ENCODE data around the gene HTRA1. TPM values are rescaled to one million over a fixed set of nuclear protein-coding genes. Genes with fewer than 3 reads are reported as not detected.

HTRA1 gene
- total and polyA plus RNA-seq, 2 donors from 2014 or later: 86.0 to 345 TPM

DNA sequence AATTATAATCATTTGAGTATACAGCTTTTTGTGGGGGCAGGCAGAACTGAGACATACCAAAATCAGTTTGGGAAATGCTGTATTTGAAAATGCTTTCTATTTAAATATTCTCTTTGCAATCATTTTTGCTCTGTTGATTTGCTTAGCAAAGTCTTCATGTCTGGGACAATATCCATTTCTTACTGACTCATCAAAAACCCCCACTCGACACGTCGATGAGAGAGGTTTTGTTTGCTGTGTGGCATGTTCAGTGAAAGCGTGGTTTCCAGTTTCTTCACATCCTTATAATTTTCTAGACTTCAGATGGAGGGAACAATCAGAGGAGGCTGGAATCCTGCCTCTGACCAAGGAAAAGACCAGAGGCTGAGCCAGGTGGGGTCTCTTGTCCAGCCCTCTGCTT lies 28.9 kb downstream of the HTRA1 start:
- Histone ChIP-seq H3K27me3 (ENCODE audit: control insufficient read depth, insufficient read depth, low read length) (no peaks in the 10 kb centered on the region), H3K4me1 (ENCODE audit: control insufficient read depth in 2 of 3, insufficient read depth in 2 of 3, low read depth in 1 of 3, low read length in 3 of 3) (peaks cover 0 to 12% (median 3%) of the 10 kb centered on the region in 3 donors), H3K27ac (ENCODE audit: low read depth in 2 of 2, low read length in 2 of 2) (no peak overlapping the region), H3K9me3 (ENCODE audit: control insufficient read depth in 2 of 3, insufficient read depth in 1 of 3, low read length in 3 of 3) (no peaks in the 10 kb centered on the region), H3K36me3 (ENCODE audit: control insufficient read depth in 2 of 3, insufficient read depth in 3 of 3, low read length in 3 of 3) (no peaks in the 10 kb centered on the region), H3K4me3 (ENCODE audit: low read length in 3 of 3) (no peak overlapping the region), H3K9ac (ENCODE audit: low read length in 3 of 3) (no peak overlapping the region)
- DNase-seq (no peak), FAIRE-seq (no peak)
- no peak for TF ChIP-seq CTCF (IDR thresholded peaks at IDR 0.05; ENCODE audit: borderline replicate concordance, extremely low read depth, insufficient read depth)
- intact Hi-C loops (cut with DNase I): no loop called here

DNA sequence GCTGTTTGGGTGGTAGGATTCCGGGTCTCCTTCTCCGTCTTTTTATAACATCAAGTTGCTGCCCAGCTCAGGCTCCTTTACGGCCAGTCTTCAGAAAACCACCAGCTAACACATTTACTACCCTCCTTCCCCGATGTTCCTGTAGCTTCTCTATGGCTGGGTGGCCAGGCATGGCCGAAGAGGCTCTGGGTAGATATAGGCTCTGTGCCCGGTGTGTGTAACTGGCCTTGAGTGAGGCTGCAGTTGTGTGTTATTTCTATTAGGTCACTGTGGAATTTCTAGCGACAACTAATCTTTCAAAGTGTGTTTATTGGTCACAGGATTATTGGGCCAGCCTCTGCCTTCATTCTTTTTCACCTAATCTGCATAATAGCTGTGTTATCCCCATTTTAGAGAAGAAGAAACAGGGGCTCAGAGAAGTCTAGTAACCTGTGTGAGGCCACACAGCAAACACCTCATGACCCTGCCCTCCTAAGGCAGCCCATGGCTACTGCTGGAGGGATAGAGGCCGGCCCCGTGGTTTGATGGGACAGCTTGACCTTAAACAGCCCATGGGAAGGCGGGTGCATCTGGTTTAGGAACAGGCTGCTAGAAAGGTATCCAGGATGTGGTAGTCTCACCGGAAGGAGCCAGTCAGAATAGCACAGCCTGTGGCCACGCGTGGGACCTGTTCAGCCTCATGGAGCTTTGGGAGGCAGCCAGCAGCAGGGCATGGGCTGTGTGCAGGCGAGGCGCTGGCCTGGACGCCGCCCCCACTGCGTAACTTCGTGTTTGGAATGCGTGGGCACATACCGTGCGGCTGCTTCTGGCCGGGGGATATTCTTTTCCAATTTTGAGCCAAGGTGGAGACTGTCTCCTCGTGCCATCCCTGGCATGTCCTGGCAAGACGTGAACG lies 29.7 kb downstream of the HTRA1 start:
- peak in 1 of 5 donors; percentile 70 for DNase-seq
- intact Hi-C loops (cut with DNase I): no loop called here
- FAIRE-seq: no peak
- Histone ChIP-seq H3K9ac (ENCODE audit: low read length in 3 of 3) (no peak overlapping the region), H3K27me3 (ENCODE audit: control insufficient read depth, insufficient read depth, low read length) (no peaks in the 10 kb centered on the region), H3K27ac (ENCODE audit: low read depth in 2 of 2, low read length in 2 of 2) (no peak overlapping the region), H3K36me3 (ENCODE audit: control insufficient read depth in 2 of 3, insufficient read depth in 3 of 3, low read length in 3 of 3) (no peaks in the 10 kb centered on the region), H3K4me3 (ENCODE audit: low read length in 3 of 3) (no peak overlapping the region), H3K9me3 (ENCODE audit: control insufficient read depth in 2 of 3, insufficient read depth in 1 of 3, low read length in 3 of 3) (no peaks in the 10 kb centered on the region), H3K4me1 (ENCODE audit: control insufficient read depth in 2 of 3, insufficient read depth in 2 of 3, low read depth in 1 of 3, low read length in 3 of 3) (peaks cover 0 to 9% (median 3%) of the 10 kb centered on the region in 3 donors)
- TF ChIP-seq CTCF (IDR thresholded peaks at IDR 0.05; ENCODE audit: borderline replicate concordance, extremely low read depth, insufficient read depth): no peak

DNA sequence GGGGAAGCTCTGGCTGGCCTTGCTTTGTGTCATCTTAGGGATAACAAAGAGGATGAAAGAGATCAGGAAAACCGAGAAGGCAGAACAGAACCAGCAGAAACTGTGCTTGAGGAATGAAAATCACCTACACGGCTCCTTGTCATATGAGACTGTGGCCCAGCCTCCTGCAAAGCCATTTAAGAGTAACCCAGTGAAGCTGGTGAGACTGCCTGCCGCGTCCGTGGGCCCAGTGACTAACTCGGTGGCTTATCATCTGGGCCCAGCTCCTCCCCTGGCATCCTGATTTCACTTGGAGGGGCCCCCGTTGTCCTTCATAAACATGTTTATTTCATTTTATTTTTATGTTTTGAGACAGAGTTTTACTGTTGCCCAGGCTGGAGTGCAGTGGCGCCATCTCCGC lies 30.7 kb downstream of the HTRA1 start:
- intact Hi-C loops (cut with DNase I): no loop called here
- no peak overlapping the region for H3K9ac ChIP-seq (ENCODE audit: low read length in 3 of 3)
- H3K9me3 ChIP-seq (ENCODE audit: control insufficient read depth in 2 of 3, insufficient read depth in 1 of 3, low read length in 3 of 3): no peaks in the 10 kb centered on the region
- H3K27me3 ChIP-seq (ENCODE audit: control insufficient read depth, insufficient read depth, low read length): no peaks in the 10 kb centered on the region
- no peak overlapping the region for H3K27ac ChIP-seq (ENCODE audit: low read depth in 2 of 2, low read length in 2 of 2)
- FAIRE-seq: no peak
- TF ChIP-seq CTCF (IDR thresholded peaks at IDR 0.05; ENCODE audit: borderline replicate concordance, extremely low read depth, insufficient read depth): no peak
- peaks cover 0 to 5% (median 3%) of the 10 kb centered on the region in 3 donors for H3K4me1 ChIP-seq (ENCODE audit: control insufficient read depth in 2 of 3, insufficient read depth in 2 of 3, low read depth in 1 of 3, low read length in 3 of 3)
- DNase-seq: no peak
- no peaks in the 10 kb centered on the region for H3K36me3 ChIP-seq (ENCODE audit: control insufficient read depth in 2 of 3, insufficient read depth in 3 of 3, low read length in 3 of 3)
- no peak overlapping the region for H3K4me3 ChIP-seq (ENCODE audit: low read length in 3 of 3)

Measured in kidney (tissue), 14 donors.